GM12891 (cell line): ENCODE data around the gene ADAMTS8.

Experiments used
- DNase-seq: peaks from one replicate; pipeline ENCODE4 v3.0.0; 2011; ENCODE audit warnings: low spot score; ENCODE audit not compliant: insufficient read length
- FAIRE-seq: peaks from 2 replicates; lab custom pipeline; 2011; peaks lifted over from hg19 to GRCh38; lab: Jason Lieb, UNC
- PAX5 ChIP-seq: IDR thresholded peaks from 2 replicates; pipeline ENCODE4 v1.6.1; 2011; ENCODE audit warnings: low read length, moderate library complexity, mild to moderate bottlenecking; ENCODE audit not compliant: insufficient read depth, severe bottlenecking
- POLR2A ChIP-seq: IDR thresholded peaks from 2 replicates; pipeline ENCODE4 v1.6.1; 2011; ENCODE audit warnings: low read depth, low read length, control low read depth
- POLR2AphosphoS5 ChIP-seq: IDR thresholded peaks from 2 replicates; pipeline ENCODE4 v1.6.1; 2011; ENCODE audit warnings: low read depth, low read length, control low read depth
- POU2F2 ChIP-seq: IDR thresholded peaks from 2 replicates; pipeline ENCODE4 v1.6.1; 2011; ENCODE audit warnings: low read depth, mild to moderate bottlenecking, control low read depth, low read length, moderate library complexity
- SPI1 ChIP-seq: IDR thresholded peaks from 2 replicates; pipeline ENCODE4 v1.6.1; 2011; ENCODE audit warnings: low read depth, low read length, control low read depth
- TAF1 ChIP-seq: IDR thresholded peaks from 2 replicates; pipeline ENCODE4 v1.6.1; 2011; ENCODE audit warnings: low read depth, low read length, control low read depth

Gene ADAMTS8

DNA sequence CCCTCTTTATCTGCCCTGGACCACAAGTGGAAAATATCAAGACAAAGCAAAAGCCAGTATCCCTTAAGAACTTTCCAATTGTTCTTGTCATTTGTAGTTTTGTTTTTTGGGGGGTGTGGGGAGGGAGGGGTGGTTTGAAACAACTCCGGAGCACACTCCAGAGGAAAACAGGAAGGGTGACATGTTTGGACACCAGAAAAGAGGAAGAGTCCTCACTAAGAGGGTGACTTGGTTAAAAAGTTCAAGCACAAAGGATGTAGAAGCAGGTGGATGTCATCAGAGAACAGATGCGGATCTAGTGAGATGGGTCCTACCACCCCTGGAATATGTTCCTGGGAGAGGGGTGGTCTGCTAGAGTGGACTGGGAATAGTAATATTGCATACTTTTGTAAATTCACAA is 25.8 kb downstream of the ADAMTS8 start:
- DNase-seq (no peak), FAIRE-seq (no peak)
- no peak for TF ChIP-seq SPI1
- no peak for TF ChIP-seq POLR2A
- TF ChIP-seq PAX5, result no peak
- TF ChIP-seq POU2F2, result no peak
- TF ChIP-seq POLR2AphosphoS5, result no peak
- TF ChIP-seq TAF1, result no peak

GRCh38 chr11:130400781-130401483 is 27.5 kb downstream of the ADAMTS8 start:
- DNase-seq (no peak), FAIRE-seq (no peak)
- no peak for TF ChIP-seq POLR2A
- TF ChIP-seq SPI1, result no peak
- TF ChIP-seq TAF1, result no peak
- TF ChIP-seq POU2F2, result no peak
- no peak for TF ChIP-seq PAX5
- TF ChIP-seq POLR2AphosphoS5, result no peak

DNA sequence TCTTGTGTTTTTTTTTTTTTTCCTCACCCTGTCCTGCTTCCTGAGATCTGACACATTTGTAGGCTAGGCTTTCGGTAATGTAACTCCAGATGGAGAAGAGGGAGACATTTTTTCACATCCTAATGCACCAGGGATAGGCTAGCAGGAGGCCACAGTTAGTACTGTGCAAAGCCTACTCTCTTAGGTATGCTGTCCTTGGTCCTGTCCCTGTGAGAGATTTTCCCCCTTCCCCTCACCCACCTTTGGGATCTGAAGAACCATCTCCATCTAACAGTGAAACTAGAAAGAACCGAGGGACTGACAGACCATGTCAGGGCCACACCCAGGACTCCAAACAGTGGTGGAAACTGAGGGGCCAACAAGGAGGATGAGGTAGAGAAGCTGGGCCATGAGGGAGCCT is 29.2 kb downstream of the ADAMTS8 start:
- TF ChIP-seq POLR2AphosphoS5 (no peak), SPI1 (no peak), PAX5 (no peak), POLR2A (no peak), TAF1 (no peak), POU2F2 (no peak)
- FAIRE-seq, result no peak
- no peak for DNase-seq

GRCh38 chr11:130397780-130398179 is 30.6 kb downstream of the ADAMTS8 start:
- DNase-seq (no peak), FAIRE-seq (no peak)
- TF ChIP-seq PAX5 (no peak), POLR2AphosphoS5 (no peak)

- FAIRE-seq (no peak), DNase-seq (no peak)
- TF ChIP-seq POU2F2 (no peak), SPI1 (no peak), POLR2A (no peak), POLR2AphosphoS5 (no peak), TAF1 (no peak), PAX5 (no peak)
Observed at GRCh38 chr11:130396965-130397364, 31.4 kb downstream of the ADAMTS8 start.

DNA sequence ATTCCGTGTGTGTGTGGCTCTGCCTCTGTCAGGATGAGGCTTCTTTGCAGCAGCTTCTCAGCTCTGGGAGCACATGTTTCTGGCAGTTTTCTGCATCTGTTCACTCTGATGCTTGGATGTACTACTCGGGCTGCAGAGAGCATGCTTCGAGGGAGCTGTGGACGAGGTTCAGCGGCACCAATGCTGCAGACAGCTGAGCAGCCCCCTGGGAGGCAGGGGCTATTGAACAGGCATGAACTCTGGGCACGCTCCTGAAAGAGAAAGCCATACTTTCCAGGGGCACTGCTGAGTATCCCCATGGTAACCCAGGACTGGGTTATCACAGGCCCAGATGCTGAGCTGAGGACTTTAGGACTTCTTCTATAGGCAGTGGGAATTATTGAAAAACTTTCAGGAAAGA is 33.8 kb downstream of the ADAMTS8 start:
- DNase-seq, result no peak
- TF ChIP-seq POLR2A (no peak), POU2F2 (no peak)
- no peak for FAIRE-seq

DNA sequence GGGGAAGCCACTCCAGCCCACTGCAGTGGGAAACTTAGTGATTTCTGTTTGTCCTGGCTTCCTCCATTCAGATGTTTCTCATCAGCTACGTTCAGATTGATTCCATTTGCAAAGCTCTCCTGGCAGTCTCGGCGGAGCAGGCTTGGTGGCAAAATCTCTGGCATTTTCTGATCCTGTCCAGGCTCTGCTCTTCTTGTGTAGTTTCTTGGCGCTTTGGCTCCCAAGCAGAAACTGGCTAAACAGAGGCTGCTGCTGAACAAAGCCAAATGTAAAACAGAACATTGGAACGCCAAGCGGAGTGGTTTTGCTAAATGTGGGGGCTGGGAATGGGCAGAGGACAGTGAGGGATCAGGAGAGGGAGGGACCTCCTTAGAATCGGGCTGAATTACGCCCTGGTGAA is 36.7 kb downstream of the ADAMTS8 start:
- no peak for TF ChIP-seq SPI1
- no peak for TF ChIP-seq TAF1
- no peak for TF ChIP-seq POLR2A
- no peak for TF ChIP-seq POLR2AphosphoS5
- no peak for TF ChIP-seq POU2F2
- TF ChIP-seq PAX5, result no peak
- DNase-seq (no peak), FAIRE-seq (no peak)

DNA sequence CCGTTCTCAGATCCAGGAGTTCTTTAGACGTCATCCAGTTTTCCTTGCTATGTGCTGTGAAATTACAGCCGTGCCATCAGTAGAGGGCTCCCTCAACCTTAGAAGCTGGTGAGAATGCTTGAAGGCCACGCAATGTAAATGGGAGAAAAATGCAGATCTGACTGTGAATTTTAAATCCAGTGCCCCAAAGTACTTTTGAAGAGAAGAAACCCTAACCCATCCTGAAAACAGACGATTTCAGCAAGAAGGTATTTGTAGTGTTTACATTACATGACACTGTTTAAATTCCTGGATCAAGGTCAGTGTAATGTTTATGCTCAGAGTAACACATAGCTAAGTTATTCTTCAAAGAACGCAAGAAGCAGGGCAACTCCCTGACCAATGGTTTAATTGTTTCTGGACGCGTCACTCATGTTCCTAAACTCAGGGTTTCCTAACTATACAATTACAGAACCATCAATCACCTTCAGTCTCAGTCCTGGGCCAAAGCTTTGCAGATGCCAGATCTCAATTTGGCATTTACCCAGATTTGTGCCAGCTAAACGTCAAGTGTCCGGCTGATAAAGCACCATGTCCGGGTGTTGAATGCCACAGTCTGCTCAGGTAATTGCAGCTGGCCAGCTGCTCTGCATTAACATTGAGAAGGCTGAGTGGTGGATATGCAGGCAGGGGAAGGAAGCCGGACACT is 38.2 kb downstream of the ADAMTS8 start:
- FAIRE-seq, result no peak

DNA sequence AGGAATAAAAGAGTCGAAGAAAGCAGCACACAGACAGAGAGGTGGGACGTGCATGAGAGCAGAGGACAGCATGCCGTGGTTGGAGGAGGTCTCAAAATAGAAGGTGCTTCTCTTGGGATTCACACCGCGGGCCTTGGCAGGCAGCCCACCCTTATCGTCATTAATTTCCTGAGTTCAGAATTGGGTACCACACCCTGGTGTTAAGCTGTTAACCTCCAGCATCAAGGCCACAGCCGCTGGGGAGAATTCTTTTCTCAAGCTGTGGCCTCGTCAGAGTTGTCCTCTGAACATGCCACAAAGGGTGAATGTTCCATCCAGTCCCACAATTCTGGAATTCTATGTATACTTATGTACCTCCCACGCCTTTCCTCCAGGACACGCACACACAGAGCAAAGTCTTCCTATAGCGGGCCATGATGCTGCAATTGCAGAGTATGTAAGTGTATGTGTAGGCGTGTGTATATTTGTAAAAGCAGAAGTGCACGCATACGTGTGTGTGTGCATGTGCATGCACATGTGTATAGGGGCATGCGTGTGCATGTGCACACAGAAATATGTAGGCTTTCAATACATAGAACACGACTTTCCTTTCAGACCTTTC is 39.0 kb downstream of the ADAMTS8 start:
- FAIRE-seq, result no peak
- DNase-seq, result no peak
- TF ChIP-seq TAF1, result no peak
- no peak for TF ChIP-seq POLR2A
- TF ChIP-seq POU2F2, result no peak
- no peak for TF ChIP-seq PAX5
- TF ChIP-seq POLR2AphosphoS5, result no peak
- no peak for TF ChIP-seq SPI1

More for the DNA sequence above, 38.2 kb downstream of the ADAMTS8 start:
- TF ChIP-seq POLR2A (no peak), SPI1 (no peak), TAF1 (no peak), POU2F2 (no peak), POLR2AphosphoS5 (no peak), PAX5 (no peak)
- DNase-seq, result no peak

DNA sequence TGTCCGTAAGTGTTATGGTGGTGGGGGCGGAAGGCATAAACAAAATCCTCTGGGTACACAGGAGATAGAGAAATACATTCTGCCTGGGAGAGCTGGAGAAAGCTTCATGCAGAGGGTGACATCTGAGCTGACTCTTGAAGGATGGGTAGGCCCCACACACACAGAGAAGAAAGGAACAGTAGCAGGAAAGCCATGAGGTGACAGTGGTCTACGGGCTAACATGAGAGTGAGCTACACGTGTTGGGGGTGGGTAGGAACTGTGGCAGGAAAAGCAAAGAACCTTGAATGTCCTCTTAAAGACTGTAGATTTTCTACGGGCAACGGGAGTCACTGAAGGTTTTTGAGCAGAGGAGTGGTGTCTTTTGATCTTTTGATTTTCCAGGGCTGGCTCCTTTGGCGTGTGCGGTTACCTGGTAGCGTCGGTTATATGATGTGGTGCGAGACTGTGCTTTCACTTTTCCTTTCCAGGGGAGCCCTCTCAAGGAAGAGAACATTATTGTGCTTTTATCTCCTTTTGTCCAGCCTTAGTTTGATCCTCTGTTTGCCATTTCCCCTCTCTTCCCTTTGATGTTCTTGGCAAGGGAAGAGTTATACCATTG is 39.7 kb downstream of the ADAMTS8 start:
- DNase-seq, result no peak

More for the DNA sequence above, 39.7 kb downstream of the ADAMTS8 start:
- no peak for FAIRE-seq
- TF ChIP-seq TAF1 (no peak), SPI1 (no peak), PAX5 (no peak), POLR2AphosphoS5 (no peak), POU2F2 (no peak), POLR2A (no peak)
